LNCaP clone FGC (cell line): ENCODE measurements around the gene KRTAP4-11.
"Not testable (repeated sequence)": the region's sequence is repeated elsewhere in the genome, so short reads cannot be mapped to it uniquely, and the experiment has no call there.

Source experiments
- DNase-seq: peaks from one replicate; pipeline ENCODE4 v3.0.0-alpha.2; 2011; ENCODE audit warnings: low read depth
- H3K4me3 ChIP-seq: 2 replicates; pipeline ENCODE4 v1.5.1; 2011; ENCODE audit warnings: mild to moderate bottlenecking, low read depth, low read length, control low read depth
- TF ChIP-seq, protein P1 (sequence below): IDR thresholded peaks from 2 replicates; pipeline ENCODE4 v1.5.1; 2012; ENCODE audit warnings: mild to moderate bottlenecking; ENCODE audit not compliant: control insufficient read depth, insufficient read depth; ENCODE audit errors: extremely low read depth

The KRTAP4-11 gene

DNA sequence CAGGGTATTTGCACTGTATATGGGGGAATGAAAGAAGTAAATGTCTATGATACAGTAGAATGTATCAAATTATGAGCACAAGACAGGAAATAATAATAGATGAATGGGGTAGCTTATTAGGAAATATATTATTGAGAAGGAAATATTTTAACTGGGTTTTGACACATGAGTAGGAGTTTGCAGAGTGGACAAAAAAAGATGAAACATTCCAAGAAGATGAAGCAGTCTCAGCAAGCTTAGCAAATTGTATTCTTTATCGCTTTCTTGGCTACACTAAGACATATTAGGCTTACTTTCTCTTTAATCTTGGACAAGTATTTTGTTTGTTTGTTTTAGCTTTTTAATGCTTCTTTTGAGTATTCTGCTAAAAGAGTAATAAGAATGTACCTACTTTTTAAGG lies 14.3 kb downstream of the KRTAP4-11 start:
- DNase-seq: no peak
- H3K4me3 ChIP-seq: no peak overlapping the region
- TF ChIP-seq, protein P1, sequence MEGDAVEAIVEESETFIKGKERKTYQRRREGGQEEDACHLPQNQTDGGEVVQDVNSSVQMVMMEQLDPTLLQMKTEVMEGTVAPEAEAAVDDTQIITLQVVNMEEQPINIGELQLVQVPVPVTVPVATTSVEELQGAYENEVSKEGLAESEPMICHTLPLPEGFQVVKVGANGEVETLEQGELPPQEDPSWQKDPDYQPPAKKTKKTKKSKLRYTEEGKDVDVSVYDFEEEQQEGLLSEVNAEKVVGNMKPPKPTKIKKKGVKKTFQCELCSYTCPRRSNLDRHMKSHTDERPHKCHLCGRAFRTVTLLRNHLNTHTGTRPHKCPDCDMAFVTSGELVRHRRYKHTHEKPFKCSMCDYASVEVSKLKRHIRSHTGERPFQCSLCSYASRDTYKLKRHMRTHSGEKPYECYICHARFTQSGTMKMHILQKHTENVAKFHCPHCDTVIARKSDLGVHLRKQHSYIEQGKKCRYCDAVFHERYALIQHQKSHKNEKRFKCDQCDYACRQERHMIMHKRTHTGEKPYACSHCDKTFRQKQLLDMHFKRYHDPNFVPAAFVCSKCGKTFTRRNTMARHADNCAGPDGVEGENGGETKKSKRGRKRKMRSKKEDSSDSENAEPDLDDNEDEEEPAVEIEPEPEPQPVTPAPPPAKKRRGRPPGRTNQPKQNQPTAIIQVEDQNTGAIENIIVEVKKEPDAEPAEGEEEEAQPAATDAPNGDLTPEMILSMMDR: no peak

DNA sequence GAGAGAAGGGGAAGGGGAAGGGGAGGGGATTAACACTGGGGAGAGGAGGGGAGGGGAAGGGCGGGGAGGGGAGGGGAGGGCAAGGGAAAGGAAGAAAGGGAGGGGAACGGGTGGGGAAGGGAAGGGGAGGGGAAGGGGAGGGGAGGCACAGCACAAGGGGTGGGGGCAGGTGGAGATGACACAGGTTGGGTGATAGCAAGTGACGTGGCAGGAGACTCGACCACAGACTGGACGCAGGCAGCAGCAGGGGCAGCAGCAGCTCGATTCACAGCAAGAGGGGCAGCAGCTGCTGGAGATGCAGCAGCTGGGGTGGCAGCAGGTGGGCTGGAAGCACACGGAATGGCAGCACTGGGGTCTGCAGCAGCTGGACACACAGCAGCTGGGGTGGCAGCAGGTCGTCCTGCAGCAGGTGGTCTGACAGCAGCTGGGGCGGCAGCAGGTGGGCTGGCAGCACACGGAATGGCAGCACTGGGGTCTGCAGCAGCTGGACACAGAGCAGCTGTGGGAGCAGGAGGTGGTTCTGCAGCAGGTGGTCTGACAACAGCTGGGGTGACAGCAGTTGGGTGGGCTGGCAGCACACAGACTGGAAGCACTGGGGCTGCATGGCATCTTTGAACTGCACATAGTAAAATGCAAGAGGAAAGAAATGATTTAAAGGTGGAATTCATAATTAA lies 16.4 kb downstream of the KRTAP4-11 start, which contains the start of gene KRTAP4-16:
KRTAP4-16 (minus strand) TSS at position 624 of the 674 bp plus-strand sequence; CDS start at position 624, 0 bp downstream.
- no peak within 1 kb of the TSS for H3K4me3 ChIP-seq
- TF ChIP-seq, protein P1: no peak
- no peak for DNase-seq

DNA sequence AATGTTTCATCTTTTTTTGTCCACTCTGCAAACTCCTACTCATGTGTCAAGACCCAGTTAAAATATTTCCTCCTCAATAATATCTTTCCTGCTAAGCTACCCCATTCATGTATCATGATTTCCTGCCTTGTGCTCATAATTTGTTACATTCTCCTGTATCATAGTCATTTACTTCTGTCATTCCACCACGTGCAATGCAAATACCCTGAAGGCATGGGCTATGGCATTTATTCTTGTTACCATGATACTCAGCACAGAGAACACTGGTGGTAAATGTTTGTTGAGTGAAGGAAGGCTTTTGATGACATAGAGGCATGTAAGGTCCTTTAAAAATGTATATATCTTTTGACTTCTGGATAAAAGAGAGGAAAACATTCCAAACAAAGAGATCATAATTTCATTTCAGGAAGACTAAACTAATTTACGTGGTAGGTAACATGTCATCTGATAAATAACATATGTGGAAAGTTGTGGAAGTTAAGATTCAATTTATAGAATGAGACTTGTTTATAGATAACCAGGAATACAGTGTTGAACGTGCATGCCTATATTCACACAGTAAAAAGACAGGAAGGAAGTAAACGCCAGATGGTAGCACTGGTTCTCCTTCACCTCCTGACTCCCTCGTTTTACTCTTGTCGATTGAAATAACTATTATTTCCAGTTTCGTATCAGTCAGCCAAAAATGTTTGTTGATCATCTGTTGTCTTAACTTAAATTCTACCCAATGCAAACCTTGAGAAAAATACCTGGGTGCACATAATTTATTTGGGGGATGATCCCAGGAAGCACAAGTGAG lies 18.3 kb downstream of the KRTAP4-11 start:
- not testable (repeated sequence) for DNase-seq, H3K4me3 ChIP-seq

DNA sequence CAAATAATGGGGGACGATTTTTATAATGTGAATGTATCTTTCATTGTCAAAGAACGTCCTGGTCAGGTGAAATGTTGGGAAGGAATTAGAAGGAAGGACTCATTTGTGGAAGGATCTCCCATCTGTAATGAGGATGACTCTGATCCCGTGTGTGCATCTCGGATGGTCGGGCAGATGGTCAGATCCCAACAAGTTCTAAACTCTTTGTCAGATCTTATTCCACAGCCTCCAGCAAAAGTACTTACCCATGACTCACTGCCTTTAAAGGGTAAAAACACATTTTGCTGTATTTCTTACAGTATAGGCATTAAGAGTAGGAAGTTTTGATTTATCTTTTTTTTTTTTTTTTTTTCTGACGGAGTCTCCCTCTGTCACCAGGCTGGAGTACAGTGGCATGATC lies 19.7 kb downstream of the KRTAP4-11 start:
- no peak overlapping the region for H3K4me3 ChIP-seq
- no peak for DNase-seq
- TF ChIP-seq, protein P1: no peak

DNA sequence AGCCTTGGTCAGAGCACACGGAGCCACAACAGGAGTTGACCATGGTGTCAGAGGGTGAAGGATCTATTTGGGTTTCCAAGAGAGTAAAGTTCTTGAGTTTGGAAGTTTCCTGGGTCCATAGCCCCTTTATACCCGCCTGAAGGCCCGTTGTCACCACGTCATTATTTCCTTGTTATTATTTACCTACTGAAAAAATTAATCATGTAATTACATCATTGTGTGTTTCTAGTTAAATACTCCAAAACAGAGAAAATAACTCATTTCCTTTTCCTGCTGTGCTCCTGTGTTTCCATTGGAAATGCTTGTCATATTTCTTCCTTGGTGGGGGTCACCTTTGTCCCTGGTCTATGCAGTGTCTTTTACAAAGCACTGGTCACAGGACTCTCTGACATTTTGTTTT lies 20.1 kb downstream of the KRTAP4-11 start, which contains the start of gene KRTAP4-8:
KRTAP4-8 (minus strand) TSS at position 101 of the 400 bp plus-strand sequence; CDS start at position 43, 58 bp downstream.
- TF ChIP-seq, protein P1: no peak
- no peak within 1 kb of the TSS for H3K4me3 ChIP-seq
- no peak for DNase-seq

DNA sequence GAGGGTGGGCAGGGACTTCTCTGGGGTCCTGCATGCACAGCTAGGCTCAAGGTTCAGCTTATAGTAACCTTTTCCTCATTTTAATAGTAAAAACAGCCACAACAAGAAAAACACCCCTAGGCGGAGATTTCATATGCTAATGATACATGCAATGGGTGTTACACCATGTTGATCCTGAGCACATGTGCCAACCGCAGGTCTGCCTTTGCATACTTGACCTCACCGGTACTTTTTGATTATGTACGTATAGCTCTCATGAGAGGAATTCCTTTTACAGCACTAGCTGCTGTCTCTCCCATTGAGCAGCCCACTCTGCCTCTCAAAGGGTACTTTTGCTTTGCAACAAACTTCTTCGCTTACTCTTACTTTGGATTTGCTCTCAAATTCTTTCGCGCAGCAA lies 22.1 kb downstream of the KRTAP4-11 start:
- no peak for DNase-seq
- no peak overlapping the region for H3K4me3 ChIP-seq
- TF ChIP-seq, protein P1: no peak

DNA sequence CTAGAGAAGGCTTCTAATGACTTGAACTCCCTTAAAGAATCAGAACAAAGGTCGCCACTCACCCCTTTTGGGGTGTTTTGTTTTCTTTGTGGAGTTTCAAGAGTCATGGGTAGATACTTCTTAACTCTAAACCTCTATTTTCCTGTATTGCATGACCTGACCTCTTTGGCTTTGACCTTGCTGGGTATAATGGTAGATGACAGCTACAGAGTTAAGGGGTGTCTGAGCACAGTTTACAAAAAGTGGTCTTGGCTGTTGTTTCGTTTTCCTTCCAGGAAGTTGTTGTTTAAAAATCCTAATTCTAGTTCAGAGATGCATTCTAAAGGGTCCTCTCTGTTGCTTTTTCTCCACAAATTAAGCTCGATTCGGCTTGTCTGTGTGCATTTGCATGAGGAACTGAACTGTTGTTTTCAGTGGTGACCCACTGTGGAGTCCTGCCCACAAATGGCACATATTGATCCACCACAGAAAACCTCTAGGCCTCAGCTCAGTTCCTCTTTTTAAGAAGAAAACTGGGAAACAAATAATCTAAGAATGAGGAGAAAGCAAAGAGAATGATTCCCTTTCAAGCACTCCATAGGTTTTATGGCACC lies 29.3 kb downstream of the KRTAP4-11 start:
- not testable (repeated sequence) for DNase-seq, H3K4me3 ChIP-seq

DNA sequence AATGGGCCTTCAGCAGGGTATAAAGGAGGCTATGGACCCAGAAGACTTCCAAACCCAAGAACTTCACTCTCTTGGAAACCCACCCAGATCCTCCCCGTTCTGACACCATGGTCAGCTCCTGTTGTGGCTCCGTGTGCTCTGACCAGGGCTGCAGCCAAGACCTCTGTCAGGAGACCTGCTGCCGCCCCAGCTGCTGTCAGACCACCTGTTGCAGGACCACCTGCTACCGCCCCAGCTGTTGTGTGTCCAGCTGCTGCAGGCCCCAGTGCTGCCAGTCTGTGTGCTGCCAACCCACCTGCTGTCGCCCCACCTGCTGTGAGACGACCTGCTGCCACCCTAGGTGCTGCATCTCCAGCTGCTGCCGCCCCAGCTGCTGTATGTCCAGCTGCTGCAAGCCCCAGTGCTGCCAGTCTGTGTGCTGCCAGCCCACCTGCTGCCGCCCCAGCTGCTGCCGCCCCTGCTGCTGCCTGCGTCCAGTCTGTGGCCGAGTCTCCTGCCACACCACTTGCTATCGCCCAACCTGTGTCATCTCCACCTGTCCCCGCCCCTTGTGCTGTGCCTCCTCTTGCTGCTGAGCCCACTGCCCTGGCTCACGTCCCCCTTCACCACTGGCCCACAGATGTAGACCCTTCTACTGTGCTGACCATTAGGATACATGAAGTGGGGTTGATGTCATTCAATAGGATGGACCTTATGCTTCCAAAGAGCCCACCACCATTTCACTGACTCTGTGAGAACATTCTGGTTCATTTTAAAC lies 33.9 kb downstream of the KRTAP4-11 start, which contains the start of gene KRTAP4-7:
KRTAP4-7 (plus strand) TSS at position 51 of the 757 bp plus-strand sequence; CDS start at position 108, 57 bp downstream.
- not testable (repeated sequence) for H3K4me3 ChIP-seq, DNase-seq

DNA sequence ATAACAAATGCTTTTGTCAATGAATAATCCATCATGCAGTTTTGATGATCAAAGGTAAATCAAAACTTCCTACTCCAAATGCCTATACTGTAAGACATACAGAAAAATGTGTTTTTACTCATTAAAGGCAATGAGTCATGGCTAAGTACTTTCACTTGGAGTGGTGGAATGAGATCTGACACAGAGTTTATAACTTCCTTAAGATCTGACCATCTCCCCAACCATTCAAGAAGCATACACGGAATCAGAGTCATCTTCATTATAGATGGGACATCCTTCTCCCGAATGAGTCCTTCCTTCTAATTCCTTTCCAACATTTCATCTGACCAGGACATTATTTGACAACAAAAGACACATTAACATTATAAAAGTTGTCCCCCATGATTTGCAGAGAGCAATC lies 34.7 kb downstream of the KRTAP4-11 start:
- not testable (repeated sequence) for H3K4me3 ChIP-seq, DNase-seq
